ENCODE results near the gene KCNQ1.

KCNQ1 gene

GRCh38 chr11:2836315-2837095, 391.7 kb downstream of the KCNQ1 start:
- DNase-seq = no peak

DNA sequence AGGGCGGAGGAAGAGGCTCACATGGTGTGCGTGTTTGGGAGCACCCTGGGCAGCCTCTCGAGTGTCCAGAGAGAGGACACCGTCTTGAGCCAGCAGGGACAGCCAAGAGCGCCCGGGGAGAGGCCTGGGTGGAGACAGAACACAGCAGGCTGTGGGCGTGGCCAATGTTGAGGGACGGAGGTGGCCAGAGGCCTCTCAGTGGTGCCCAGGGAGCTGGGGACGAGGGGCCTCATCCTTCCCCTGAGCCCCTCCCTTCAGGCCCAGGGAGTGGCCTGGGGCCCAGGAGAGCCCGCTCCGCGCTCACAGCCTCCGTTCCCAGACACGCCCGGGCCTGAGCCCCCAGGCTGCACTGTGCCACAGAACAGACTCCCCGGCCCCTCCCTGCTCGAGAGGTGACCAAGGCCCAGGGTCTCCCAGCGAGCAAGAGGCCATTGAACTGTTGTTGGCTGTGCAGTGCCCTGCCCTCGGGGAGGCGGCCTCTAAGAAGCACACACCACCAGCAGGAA, 392.3 kb downstream of the KCNQ1 start:
- DNase-seq = no peak

DNA sequence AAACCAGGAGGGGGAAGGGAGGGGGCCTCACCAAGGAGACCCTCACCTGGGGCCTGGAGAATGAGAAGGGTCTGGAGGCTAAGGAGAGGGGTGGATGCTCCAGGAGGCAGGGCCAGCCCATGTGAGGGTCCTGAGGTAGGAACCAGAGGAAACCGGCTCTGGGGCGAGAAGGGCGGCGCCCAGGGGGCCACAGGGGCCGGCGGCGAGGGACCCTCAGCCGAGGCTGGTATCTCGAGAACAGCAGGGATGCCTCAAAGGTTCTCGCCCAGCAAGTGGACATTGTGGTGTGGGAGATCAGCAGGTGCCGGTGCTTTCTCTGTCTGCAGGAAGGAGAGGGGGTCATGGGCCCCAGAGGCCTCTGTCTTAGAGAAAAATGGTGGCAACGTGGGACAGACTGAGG, 392.8 kb downstream of the KCNQ1 start:
- DNase-seq = no peak

- no peak for DNase-seq
Observed at GRCh38 chr11:2838091-2838490, 393.3 kb downstream of the KCNQ1 start.

- no peak for DNase-seq
Observed at GRCh38 chr11:2838676-2839294, 394.0 kb downstream of the KCNQ1 start.

- DNase-seq = no peak
Observed at GRCh38 chr11:2839395-2839943, 394.7 kb downstream of the KCNQ1 start.

- DNase-seq = no peak
Observed at GRCh38 chr11:2841411-2842190, 396.8 kb downstream of the KCNQ1 start.

DNA sequence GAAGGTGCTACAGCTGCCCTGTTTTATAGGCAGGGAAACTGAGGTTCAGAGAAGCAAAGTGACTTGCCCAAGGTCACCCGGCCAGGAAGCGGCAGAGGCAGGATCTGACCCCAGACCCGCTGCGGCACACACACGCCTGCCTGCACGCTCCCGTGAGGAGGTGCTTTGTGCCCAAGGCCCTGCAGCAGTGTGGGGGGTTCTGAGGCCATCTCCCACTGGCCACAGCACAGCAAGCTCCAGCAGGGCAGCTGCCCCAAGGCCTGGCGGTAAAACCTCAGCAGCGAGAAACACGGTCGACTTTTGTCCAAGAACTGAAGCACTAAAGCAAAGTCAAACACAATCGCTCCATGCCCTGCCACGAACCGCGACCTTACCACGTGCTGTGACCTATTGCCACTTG, 398.1 kb downstream of the KCNQ1 start:
- no peak for DNase-seq

GRCh38 chr11:2843551-2843950, 398.7 kb downstream of the KCNQ1 start:
- no peak for DNase-seq

- no peak for DNase-seq
Observed at GRCh38 chr11:2844116-2844842, 399.5 kb downstream of the KCNQ1 start.

DNA sequence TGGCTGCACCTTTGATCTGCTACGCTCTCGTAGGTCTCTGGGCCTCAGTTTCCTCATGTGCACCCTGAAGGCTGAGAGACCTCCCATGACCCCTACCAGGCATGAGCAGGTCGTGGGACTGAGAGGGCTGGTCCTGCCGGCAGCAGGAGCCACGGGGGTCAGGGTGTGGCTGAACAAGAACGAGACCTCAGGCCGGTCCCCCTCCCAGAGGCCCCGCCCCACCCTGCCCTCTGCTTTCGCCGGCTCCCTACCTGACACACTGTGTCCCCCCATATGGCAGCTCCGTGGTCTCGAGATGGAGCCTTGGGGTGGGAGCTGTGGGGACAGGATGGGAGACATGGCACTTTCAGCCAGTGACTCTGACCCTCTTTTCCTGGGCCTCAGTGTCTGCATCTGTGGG, 400.2 kb downstream of the KCNQ1 start:
- no peak for DNase-seq

DNA sequence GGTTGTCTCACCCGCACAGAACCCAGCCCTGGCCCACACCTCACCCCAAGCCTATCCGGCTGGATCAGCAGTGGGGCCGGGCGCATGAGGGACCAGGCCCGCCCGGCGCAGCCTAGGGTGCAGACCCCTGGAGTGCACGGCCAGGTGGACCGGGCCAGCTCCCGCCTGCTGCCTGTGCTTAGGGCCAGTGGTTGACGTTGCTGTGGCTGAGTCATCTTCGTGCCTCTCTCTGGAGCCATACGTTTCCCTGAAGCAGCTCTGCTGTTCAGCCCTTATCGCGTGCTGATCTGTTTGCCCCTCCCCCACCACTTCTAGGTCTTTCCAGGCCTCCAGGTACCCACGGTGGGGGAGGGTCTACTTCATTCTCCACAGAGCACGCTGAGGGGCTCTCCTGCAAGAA, 401.2 kb downstream of the KCNQ1 start:
- DNase-seq = no peak

GRCh38 chr11:2846470-2846869, 401.7 kb downstream of the KCNQ1 start:
- DNase-seq = no peak

- no peak for DNase-seq
Observed at GRCh38 chr11:2847561-2847960, 402.8 kb downstream of the KCNQ1 start.

- no peak for DNase-seq
Observed at GRCh38 chr11:2848497-2848896, 403.7 kb downstream of the KCNQ1 start.

DNA sequence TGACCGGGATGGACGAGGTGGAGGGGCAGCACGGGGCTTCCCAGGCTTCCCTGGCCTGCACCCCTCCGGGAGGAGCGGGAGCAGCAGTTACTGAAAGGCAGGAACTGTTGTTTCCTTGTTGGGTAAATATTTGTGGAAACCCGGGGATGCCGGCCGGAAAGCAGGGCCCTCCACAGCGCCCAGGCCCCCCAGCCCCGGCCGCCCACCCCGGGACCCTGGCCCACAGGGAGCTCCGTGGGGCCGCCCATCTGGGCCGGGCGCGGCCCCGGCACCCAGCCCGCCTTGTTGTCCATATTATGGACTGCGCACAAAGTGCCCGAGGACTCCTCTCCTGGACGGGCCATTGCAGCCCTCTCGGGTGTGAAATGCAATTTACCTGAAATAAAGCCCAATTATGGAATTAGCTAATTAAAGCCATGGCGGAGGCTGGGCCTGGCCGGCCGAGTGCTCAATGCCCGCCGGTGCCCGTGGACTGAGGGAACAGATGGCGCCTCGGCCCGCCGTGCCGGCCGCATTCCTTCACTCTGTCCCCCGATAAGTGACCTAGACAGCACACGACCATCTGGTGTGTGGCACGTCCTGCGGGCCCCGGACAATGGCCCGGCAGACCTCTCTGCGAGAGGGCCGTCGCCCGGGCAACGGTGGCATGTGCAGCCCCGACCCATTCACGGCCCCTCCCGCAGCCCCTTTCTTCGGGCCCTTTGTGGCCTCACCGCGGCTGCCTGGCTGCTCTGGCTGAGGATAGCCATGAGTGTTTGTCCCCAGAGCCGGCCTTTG, 405.4 kb downstream of the KCNQ1 start:
- DNase-seq = no peak

GRCh38 chr11:2853401-2853800, 408.6 kb downstream of the KCNQ1 start:
- no peak for DNase-seq

GRCh38 chr11:2853997-2854560, 409.3 kb downstream of the KCNQ1 start:
- DNase-seq = no peak

DNA sequence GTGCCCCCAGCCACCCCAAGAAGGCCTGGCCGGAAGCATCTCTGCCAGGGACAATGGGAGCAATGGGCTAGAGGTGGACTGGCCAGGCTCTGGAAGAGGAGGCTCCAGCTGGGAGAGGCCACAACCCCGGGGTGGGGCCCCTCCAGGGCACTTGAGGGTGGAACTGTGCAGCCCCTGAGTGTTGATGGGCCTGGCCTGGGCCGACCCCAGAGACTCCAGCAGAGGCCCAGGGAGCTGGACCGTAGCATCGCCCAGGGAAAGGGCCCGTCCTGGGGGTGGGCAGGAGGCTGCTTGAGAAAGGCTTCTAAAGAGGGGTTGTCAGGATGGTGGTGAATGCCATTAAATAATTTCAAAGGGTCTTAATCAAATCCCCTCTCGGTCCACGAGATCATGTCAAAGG, 410.4 kb downstream of the KCNQ1 start:
- no peak for DNase-seq

- no peak for DNase-seq
Observed at GRCh38 chr11:2857276-2857675, 412.5 kb downstream of the KCNQ1 start.

GRCh38 chr11:2857918-2858317, 413.1 kb downstream of the KCNQ1 start:
- no peak for DNase-seq
